Hematopoietic multipotent progenitor cell treated with erythropoietin and hydrocortisone succinate and interleukin-3 and kit ligand, for 8 days (in vitro differentiated cells): Measurements from ENCODE around the gene NECTIN1.

Source experiments
- DNase-seq: peaks from one replicate; pipeline ENCODE4 v3.0.0-alpha.2; 2015

NECTIN1 gene

GRCh38 chr11:119691020-119691666 lies 37.9 kb downstream of the NECTIN1 start:
- DNase-seq = peak; percentile 38

GRCh38 chr11:119689302-119689701 lies 39.7 kb downstream of the NECTIN1 start:
- DNase-seq = no peak

GRCh38 chr11:119688356-119688755 lies 40.6 kb downstream of the NECTIN1 start:
- no peak for DNase-seq

- no peak for DNase-seq
These were observed 41.5 kb downstream of the NECTIN1 start for GRCh38 chr11:119687373-119688046.

GRCh38 chr11:119686177-119686882 lies 42.7 kb downstream of the NECTIN1 start:
- no peak for DNase-seq

GRCh38 chr11:119685111-119685746 lies 43.8 kb downstream of the NECTIN1 start:
- no peak for DNase-seq

GRCh38 chr11:119684361-119685110 lies 44.5 kb downstream of the NECTIN1 start:
- no peak for DNase-seq

GRCh38 chr11:119683783-119684182 lies 45.2 kb downstream of the NECTIN1 start:
- DNase-seq = no peak

- DNase-seq = peak; percentile 9
These were observed 47.6 kb downstream of the NECTIN1 start for GRCh38 chr11:119681361-119681910.

GRCh38 chr11:119680541-119681360 lies 48.2 kb downstream of the NECTIN1 start:
- DNase-seq = no peak

- no peak for DNase-seq
These were observed 49.7 kb downstream of the NECTIN1 start for GRCh38 chr11:119679346-119679745.

GRCh38 chr11:119678351-119678750 lies 50.6 kb downstream of the NECTIN1 start:
- no peak for DNase-seq

GRCh38 chr11:119677840-119678239 lies 51.2 kb downstream of the NECTIN1 start:
- no peak for DNase-seq

GRCh38 chr11:119676461-119677020 lies 52.5 kb downstream of the NECTIN1 start:
- no peak for DNase-seq

GRCh38 chr11:119673759-119674336 lies 55.2 kb downstream of the NECTIN1 start:
- DNase-seq = no peak

GRCh38 chr11:119673052-119673758 lies 55.8 kb downstream of the NECTIN1 start:
- DNase-seq = no peak

GRCh38 chr11:119672597-119672996 lies 56.4 kb downstream of the NECTIN1 start:
- no peak for DNase-seq

GRCh38 chr11:119671561-119672015 lies 57.4 kb downstream of the NECTIN1 start:
- DNase-seq = no peak

GRCh38 chr11:119671051-119671450 lies 57.9 kb downstream of the NECTIN1 start:
- no peak for DNase-seq

GRCh38 chr11:119669487-119669886 lies 59.5 kb downstream of the NECTIN1 start:
- DNase-seq = no peak
